HG03159 (cell line): ENCODE data around the gene LIMK2.

Experiments
- ATAC-seq: cut with Tn5 transposase; IDR thresholded peaks from one replicate; pipeline ENCODE4 v1.9.1; 2021; ENCODE audit warnings: mild to moderate bottlenecking, moderate library complexity; ENCODE audit not compliant: unreplicated experiment

LIMK2 gene

GRCh38 chr22:31327806-31328543, 115.9 kb downstream of the LIMK2 start:
- no peak for ATAC-seq

DNA sequence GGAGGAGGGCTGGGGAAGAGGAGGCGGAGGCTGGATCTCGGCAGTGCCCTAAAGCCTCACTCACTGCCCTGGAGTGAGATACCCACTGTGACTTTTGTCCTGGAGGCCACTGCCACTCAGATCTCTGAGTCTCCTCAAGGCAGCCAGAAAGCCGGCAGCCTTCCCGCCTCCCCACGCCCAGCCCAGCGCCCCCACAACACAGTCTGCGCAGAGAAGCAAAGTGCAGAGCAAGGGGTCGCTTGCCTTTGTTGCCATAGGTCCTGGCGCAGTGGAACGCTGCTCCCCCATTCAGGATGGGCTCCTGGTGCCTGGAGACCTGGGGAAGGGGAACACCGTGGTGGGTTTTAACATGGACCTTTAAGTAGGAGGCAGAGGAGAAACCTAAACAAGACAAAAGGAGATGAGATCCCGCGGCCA, 116.5 kb downstream of the LIMK2 start:
- ATAC-seq = no peak

DNA sequence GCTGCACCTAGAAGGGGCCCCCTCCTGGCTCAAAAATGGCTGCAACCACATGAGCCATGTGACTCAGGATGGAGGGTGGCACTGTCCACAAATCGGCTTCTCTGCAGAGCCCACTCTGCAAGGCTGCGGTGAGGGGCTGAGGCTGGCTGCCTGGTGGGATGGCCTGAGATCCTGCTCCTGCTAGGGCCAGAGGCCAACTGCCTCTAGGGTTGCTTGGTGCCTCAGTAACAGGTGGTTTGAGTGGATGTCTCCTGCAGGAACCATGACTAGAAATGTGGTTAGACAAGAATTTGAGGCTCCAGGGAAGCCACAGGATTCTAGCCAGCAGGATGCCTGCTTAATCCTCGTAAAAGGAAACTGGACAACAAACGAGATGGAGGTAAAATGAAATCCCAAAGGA, 116.9 kb downstream of the LIMK2 start:
- no peak for ATAC-seq
